ENCODE measurements around the gene SMIM11.
"Not testable (repeated sequence)": the region's sequence is repeated elsewhere in the genome, so short reads cannot be mapped to it uniquely, and the experiment has no call there.

Gene SMIM11

GRCh38 chr21:34400522-34400921, 25.2 kb downstream of the SMIM11 start:
- ATAC-seq (ENCODE audit: low read depth); H3K27me3 ChIP-seq (ENCODE audit: insufficient read depth, poor library complexity, severe bottlenecking); H3K36me3 ChIP-seq (ENCODE audit: low read depth); DNase-seq (ENCODE audit: low spot score); H3K4me3 ChIP-seq (ENCODE audit: severe bottlenecking); H3K27ac ChIP-seq (ENCODE audit: poor library complexity, severe bottlenecking); H3K9me3 ChIP-seq (ENCODE audit: severe bottlenecking); H3K4me1 ChIP-seq (ENCODE audit: insufficient read depth, poor library complexity, severe bottlenecking): not testable (repeated sequence)

DNA sequence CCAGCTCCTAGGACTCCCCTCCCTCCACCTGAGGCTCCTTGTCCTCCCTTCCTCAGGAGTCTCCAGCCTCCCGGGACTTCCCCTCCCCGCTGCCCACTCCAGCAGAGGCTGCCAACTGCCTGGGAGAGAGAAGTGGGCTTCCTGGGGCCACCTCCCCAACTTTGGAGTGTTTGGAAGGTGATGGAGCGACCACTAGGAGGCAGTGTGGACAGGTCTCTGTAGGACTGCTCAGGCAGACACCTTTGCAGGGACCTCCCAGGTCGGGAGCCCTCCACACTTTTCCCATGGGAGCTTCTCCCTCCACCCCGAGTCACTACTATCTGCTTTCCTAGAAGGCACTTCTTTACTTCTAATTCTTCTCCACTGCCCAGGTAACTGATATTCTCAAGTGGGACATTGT, 29.4 kb downstream of the SMIM11 start:
- H3K9me3 ChIP-seq (ENCODE audit: severe bottlenecking); DNase-seq (ENCODE audit: low spot score); H3K27ac ChIP-seq (ENCODE audit: poor library complexity, severe bottlenecking); H3K4me1 ChIP-seq (ENCODE audit: insufficient read depth, poor library complexity, severe bottlenecking); H3K36me3 ChIP-seq (ENCODE audit: low read depth); ATAC-seq (ENCODE audit: low read depth); H3K4me3 ChIP-seq (ENCODE audit: severe bottlenecking); H3K27me3 ChIP-seq (ENCODE audit: insufficient read depth, poor library complexity, severe bottlenecking): not testable (repeated sequence)

- H3K9me3 ChIP-seq (ENCODE audit: severe bottlenecking); DNase-seq (ENCODE audit: low spot score); H3K27me3 ChIP-seq (ENCODE audit: insufficient read depth, poor library complexity, severe bottlenecking); H3K4me1 ChIP-seq (ENCODE audit: insufficient read depth, poor library complexity, severe bottlenecking); H3K36me3 ChIP-seq (ENCODE audit: low read depth); H3K27ac ChIP-seq (ENCODE audit: poor library complexity, severe bottlenecking); ATAC-seq (ENCODE audit: low read depth); H3K4me3 ChIP-seq (ENCODE audit: severe bottlenecking): not testable (repeated sequence)
Observed at GRCh38 chr21:34405686-34406085, 30.4 kb downstream of the SMIM11 start.

- not testable (repeated sequence) for H3K4me1 ChIP-seq (ENCODE audit: insufficient read depth, poor library complexity, severe bottlenecking); H3K36me3 ChIP-seq (ENCODE audit: low read depth); H3K9me3 ChIP-seq (ENCODE audit: severe bottlenecking); H3K27ac ChIP-seq (ENCODE audit: poor library complexity, severe bottlenecking); H3K27me3 ChIP-seq (ENCODE audit: insufficient read depth, poor library complexity, severe bottlenecking); ATAC-seq (ENCODE audit: low read depth); H3K4me3 ChIP-seq (ENCODE audit: severe bottlenecking); DNase-seq (ENCODE audit: low spot score)
Observed at GRCh38 chr21:34406102-34406501, 30.8 kb downstream of the SMIM11 start.

DNA sequence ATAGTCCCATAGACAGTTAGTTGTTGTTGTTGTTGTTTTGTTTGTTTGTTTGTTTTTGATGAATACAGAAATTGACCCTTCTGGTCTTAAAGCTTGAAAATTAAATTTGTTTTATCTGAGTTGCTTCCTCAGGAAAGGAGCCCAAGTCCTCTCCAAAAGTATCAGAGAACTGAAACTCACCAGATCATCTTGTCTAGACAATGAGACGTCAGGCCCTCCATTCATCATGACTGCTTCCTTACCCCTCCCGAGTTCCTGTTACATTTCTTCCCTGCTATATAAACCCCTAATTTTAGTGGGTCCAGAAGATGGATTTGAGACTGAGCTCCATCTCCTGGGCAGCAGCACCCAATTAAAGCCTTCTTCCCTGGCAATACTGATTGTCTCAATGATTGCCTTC, 31.4 kb downstream of the SMIM11 start:
- not testable (repeated sequence) for H3K27me3 ChIP-seq (ENCODE audit: insufficient read depth, poor library complexity, severe bottlenecking); H3K9me3 ChIP-seq (ENCODE audit: severe bottlenecking); H3K4me1 ChIP-seq (ENCODE audit: insufficient read depth, poor library complexity, severe bottlenecking); ATAC-seq (ENCODE audit: low read depth); DNase-seq (ENCODE audit: low spot score); H3K36me3 ChIP-seq (ENCODE audit: low read depth); H3K27ac ChIP-seq (ENCODE audit: poor library complexity, severe bottlenecking); H3K4me3 ChIP-seq (ENCODE audit: severe bottlenecking)

DNA sequence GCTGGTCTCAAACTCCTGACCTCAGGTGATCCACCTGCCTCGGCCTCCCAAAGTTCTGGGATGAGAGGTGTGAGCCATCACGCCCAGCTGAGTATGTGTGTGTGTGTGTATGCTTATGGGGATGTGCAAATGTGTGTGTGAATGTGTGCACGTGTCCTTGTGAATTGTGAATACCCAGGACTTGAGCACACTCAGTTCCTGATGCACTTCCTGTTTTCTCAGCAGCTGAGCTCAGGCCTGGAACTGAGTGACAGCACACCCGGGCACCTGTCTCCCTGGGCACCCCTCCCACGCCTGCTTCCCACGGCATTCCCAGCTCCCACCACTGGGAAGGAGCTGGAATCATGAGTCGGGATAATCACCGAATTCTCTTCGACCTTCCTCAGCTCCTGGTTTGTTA, 32.0 kb downstream of the SMIM11 start:
- H3K27ac ChIP-seq (ENCODE audit: poor library complexity, severe bottlenecking); H3K36me3 ChIP-seq (ENCODE audit: low read depth); H3K4me1 ChIP-seq (ENCODE audit: insufficient read depth, poor library complexity, severe bottlenecking); H3K9me3 ChIP-seq (ENCODE audit: severe bottlenecking); DNase-seq (ENCODE audit: low spot score); H3K4me3 ChIP-seq (ENCODE audit: severe bottlenecking); H3K27me3 ChIP-seq (ENCODE audit: insufficient read depth, poor library complexity, severe bottlenecking); ATAC-seq (ENCODE audit: low read depth): not testable (repeated sequence)

DNA sequence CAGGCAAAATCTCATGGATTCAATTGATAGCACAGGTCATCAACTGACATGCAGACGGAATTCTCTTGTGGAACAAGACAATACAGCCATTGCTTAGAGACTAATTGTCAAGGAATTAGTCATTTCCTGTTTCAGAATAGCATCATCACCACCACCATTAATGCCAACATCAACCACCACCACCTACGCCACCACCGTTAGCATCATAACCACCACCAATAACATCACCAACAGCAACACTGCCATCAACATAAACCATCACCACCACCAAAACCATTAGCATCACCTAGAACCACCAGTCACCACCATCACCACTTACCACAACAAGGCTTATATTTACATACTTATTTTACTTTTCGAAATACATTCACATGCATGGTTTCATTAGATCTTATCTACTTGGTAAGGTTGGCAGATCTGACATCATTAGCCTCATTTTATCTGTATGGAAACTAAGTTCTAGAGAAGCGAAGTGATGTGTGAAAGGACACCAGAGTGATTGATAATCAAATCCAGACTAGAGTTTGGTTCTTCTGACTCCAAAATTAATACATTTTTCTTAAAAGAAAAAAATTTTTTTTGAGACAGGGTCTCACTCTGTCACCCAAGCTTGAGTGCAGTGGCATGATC, 42.3 kb downstream of the SMIM11 start:
- not testable (repeated sequence) for H3K9me3 ChIP-seq (ENCODE audit: severe bottlenecking); ATAC-seq (ENCODE audit: low read depth); DNase-seq (ENCODE audit: low spot score); H3K36me3 ChIP-seq (ENCODE audit: low read depth); H3K4me1 ChIP-seq (ENCODE audit: insufficient read depth, poor library complexity, severe bottlenecking); H3K4me3 ChIP-seq (ENCODE audit: severe bottlenecking); H3K27me3 ChIP-seq (ENCODE audit: insufficient read depth, poor library complexity, severe bottlenecking); H3K27ac ChIP-seq (ENCODE audit: poor library complexity, severe bottlenecking)

DNA sequence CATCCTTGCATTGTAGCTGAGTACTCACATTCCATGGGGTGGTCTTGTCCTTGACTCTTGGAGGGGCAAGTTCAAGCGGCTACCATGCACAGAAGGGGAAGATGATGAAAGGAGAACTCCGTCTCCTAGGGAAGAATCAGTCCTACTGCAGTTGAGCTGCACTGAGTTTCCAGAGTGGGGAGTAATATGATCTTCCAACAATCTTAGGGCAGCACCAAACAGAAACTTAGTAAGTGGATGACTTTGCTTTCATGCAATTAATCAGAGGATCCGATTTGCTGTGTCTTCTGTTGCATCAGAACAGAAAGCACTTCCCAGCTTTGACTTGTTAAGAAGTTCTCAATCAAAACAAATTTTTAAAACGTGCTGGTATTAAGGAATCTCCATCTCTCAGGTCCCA, 48.5 kb downstream of the SMIM11 start, which contains the start of gene SMIM34:
Gene SMIM34 (minus strand): TSS at position 147 of the 400 bp plus-strand sequence. CDS start 112 bp downstream, at position 35.
- not testable (repeated sequence) for H3K36me3 ChIP-seq (ENCODE audit: low read depth); H3K4me3 ChIP-seq (ENCODE audit: severe bottlenecking); DNase-seq (ENCODE audit: low spot score); H3K9me3 ChIP-seq (ENCODE audit: severe bottlenecking); H3K27me3 ChIP-seq (ENCODE audit: insufficient read depth, poor library complexity, severe bottlenecking); H3K27ac ChIP-seq (ENCODE audit: poor library complexity, severe bottlenecking); ATAC-seq (ENCODE audit: low read depth); H3K4me1 ChIP-seq (ENCODE audit: insufficient read depth, poor library complexity, severe bottlenecking)

DNA sequence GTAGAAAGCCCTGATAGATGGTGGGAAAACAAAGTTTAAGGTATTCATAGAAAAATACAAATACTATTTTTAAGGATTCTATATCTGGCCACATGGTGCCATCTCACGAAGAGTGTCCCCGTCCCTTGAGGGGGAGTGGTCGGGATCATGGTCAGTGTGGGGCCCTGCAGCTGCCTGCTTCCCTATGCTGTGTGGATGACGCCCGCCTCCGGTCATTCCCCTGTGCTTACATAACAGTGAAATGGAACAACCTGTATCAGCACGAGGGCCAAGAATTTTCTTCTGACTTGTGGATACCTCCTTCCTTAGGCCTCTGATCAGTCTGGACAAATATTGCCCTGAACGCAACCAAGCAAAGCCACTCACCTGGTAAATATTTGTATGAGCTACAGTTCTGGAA, 52.0 kb downstream of the SMIM11 start:
- H3K36me3 ChIP-seq (ENCODE audit: low read depth); H3K27me3 ChIP-seq (ENCODE audit: insufficient read depth, poor library complexity, severe bottlenecking); H3K27ac ChIP-seq (ENCODE audit: poor library complexity, severe bottlenecking); ATAC-seq (ENCODE audit: low read depth); H3K9me3 ChIP-seq (ENCODE audit: severe bottlenecking); DNase-seq (ENCODE audit: low spot score); H3K4me1 ChIP-seq (ENCODE audit: insufficient read depth, poor library complexity, severe bottlenecking); H3K4me3 ChIP-seq (ENCODE audit: severe bottlenecking): not testable (repeated sequence)

DNA sequence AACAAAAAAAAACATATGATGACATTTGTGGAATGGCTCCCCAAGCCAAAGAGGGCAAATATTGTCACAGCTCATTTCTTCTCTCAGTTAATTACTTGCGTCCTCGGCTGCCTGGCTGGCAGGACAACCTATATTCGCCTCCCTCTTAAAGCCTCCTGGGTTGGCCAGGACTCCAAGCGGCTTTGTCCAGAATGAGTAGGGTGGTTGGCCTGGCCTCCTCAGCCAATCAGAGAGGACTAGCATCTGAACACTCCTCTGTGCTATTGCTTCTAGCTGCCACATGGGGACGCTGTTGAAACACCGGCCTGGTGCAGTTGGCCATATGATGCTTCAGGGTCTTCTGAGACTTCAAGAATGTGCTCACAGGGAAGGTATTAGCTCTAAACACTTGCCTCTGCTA, 53.1 kb downstream of the SMIM11 start:
- H3K36me3 ChIP-seq (ENCODE audit: low read depth); H3K9me3 ChIP-seq (ENCODE audit: severe bottlenecking); H3K4me1 ChIP-seq (ENCODE audit: insufficient read depth, poor library complexity, severe bottlenecking); H3K27ac ChIP-seq (ENCODE audit: poor library complexity, severe bottlenecking); DNase-seq (ENCODE audit: low spot score); H3K4me3 ChIP-seq (ENCODE audit: severe bottlenecking); H3K27me3 ChIP-seq (ENCODE audit: insufficient read depth, poor library complexity, severe bottlenecking); ATAC-seq (ENCODE audit: low read depth): not testable (repeated sequence)

- not testable (repeated sequence) for H3K27ac ChIP-seq (ENCODE audit: poor library complexity, severe bottlenecking); H3K4me3 ChIP-seq (ENCODE audit: severe bottlenecking); H3K9me3 ChIP-seq (ENCODE audit: severe bottlenecking); H3K27me3 ChIP-seq (ENCODE audit: insufficient read depth, poor library complexity, severe bottlenecking); H3K4me1 ChIP-seq (ENCODE audit: insufficient read depth, poor library complexity, severe bottlenecking); DNase-seq (ENCODE audit: low spot score); H3K36me3 ChIP-seq (ENCODE audit: low read depth)
- peak; percentile 59; the same call in 1 of the 3 replicates for ATAC-seq (ENCODE audit: low read depth)
Observed at GRCh38 chr21:34429710-34430109, 54.4 kb downstream of the SMIM11 start.

All from RWPE2 (cell line).